Epithelial cell of proximal tubule (primary cell): ENCODE measurements around the gene INPP5A. TPM values are rescaled to one million over a fixed set of nuclear protein-coding genes. Genes with fewer than 3 reads are reported as not detected.
"Not testable (repeated sequence)": the region's sequence is repeated elsewhere in the genome, so short reads cannot be mapped to it uniquely, and the experiment has no call there.

Experiments
- DNase-seq: peaks from one replicate; pipeline ENCODE4 v3.0.0-alpha.2; 2011; ENCODE audit warnings: low read depth
- H3K4me3 ChIP-seq: 2 replicates; pipeline ENCODE4 v1.5.1; 2011; ENCODE audit warnings: low read depth, mild to moderate bottlenecking, low read length
- total RNA-seq: library from RNA; depleted of rRNA; stranded (reverse); fragments of >200 nt; gene quantifications from 2 replicates; pipeline ENCODE4 v1.2.3, GENCODE V29; 2015
- TF ChIP-seq, protein P1 (sequence below): conservative IDR thresholded peaks from 2 replicates; pipeline ENCODE4 v1.5.1; 2012; ENCODE audit warnings: low read depth, mild to moderate bottlenecking, low read length

The INPP5A gene
- total RNA-seq, 1 donor from 2014 or later = 30.4 TPM

DNA sequence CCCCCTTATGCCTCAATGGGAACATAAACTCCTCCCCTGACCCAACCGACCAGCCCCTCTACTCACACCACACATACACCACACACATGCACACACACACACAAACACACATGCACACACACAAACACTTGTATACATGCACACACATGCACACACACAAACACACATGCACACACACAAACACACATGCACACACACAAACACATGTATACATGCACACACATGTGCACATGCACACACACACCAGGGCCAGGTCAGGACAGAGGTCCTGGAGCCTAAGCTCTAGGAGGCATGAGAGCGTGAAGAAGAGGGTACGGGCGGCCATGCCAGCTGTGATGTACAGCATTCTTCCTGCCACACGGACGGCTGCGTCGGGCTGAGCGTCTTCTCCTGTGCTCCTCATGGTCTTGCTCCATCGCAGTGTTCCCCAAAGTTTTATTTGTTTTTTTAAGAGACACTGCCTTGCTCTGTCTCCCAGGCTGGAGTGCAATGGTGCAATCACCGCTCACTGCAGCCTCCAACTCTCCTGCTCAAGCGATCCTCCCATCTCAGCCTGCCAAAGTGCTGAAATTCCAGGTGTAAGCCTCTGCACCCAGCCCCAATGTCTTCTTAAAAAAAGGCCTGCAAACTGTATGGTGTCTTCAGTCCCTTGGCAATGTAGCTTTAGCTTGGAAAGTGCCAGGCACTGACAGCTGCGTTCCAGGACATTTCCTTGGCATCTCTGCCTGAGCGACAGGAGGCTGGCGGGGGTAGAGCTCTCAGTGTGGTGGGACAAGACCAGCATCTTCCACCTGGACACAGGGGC is 38.8 kb upstream of the INPP5A start:
- DNase-seq = no peak
- TF ChIP-seq, protein P1, sequence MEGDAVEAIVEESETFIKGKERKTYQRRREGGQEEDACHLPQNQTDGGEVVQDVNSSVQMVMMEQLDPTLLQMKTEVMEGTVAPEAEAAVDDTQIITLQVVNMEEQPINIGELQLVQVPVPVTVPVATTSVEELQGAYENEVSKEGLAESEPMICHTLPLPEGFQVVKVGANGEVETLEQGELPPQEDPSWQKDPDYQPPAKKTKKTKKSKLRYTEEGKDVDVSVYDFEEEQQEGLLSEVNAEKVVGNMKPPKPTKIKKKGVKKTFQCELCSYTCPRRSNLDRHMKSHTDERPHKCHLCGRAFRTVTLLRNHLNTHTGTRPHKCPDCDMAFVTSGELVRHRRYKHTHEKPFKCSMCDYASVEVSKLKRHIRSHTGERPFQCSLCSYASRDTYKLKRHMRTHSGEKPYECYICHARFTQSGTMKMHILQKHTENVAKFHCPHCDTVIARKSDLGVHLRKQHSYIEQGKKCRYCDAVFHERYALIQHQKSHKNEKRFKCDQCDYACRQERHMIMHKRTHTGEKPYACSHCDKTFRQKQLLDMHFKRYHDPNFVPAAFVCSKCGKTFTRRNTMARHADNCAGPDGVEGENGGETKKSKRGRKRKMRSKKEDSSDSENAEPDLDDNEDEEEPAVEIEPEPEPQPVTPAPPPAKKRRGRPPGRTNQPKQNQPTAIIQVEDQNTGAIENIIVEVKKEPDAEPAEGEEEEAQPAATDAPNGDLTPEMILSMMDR = no peak
- H3K4me3 ChIP-seq = no peak overlapping the region

DNA sequence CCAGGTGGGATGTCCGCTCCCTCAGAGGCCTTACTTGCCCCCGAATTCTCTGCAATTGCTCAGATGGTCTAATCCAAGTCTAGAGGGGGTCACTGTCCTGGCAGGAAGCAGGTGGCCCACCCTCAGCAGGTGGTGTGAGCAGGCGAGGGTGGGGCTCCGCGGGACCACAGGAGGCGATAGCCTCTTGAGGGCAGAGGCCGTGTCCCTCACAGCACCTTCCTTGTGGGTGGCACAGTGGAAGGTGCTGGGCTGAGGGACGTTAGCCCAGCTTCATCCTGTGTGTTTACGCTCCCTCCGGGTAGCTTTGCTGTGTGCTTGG is 38.3 kb upstream of the INPP5A start:
- TF ChIP-seq, protein P1 = no peak
- no peak overlapping the region for H3K4me3 ChIP-seq
- DNase-seq = no peak

- TF ChIP-seq, protein P1 = no peak
- no peak for DNase-seq
- no peak overlapping the region for H3K4me3 ChIP-seq
These were observed 36.7 kb upstream of the INPP5A start for GRCh38 chr10:132500781-132501415.

DNA sequence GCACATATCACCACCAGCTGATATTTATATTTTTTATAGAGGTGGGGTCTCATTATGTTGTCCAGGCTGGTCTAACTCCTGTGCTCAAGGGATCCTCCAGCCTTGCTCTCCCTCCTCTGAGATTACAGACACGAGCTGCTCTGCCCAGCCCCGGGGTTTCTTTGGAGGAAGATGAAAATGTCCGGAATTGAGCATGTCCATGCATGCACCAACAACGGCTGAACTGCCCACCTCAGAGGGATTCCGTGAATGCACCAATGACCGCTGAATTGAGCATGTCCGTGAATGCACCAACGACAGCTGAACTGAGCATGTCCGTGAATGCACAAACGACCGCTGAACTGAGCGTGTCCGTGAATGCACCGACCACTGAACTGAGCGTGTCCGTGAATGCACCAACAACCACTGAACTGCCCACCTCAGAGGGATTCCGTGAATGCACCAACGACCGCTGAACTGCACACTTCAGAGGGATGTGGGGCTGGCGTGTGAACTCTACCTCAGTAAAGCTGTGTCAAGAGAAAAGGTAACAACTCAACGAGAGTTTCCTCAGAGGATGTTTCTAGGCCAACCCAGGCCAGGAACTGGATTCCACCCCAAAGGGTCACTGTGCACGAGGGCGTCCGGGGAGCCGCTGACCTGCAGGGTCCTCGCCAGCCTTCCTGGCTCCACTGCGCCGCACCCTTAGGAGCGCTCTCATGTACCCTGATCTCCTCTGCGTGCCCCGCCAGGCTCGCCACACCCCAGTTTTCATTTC is 34.9 kb upstream of the INPP5A start:
- H3K4me3 ChIP-seq = no peak overlapping the region
- TF ChIP-seq, protein P1 = no peak
- no peak for DNase-seq

- no peak overlapping the region for H3K4me3 ChIP-seq
- no peak for DNase-seq
- TF ChIP-seq, protein P1 = no peak
These were observed 33.8 kb upstream of the INPP5A start for GRCh38 chr10:132503581-132504421.

GRCh38 chr10:132504501-132505272 is 32.9 kb upstream of the INPP5A start:
- H3K4me3 ChIP-seq = no peak overlapping the region
- no peak for DNase-seq
- TF ChIP-seq, protein P1 = no peak

DNA sequence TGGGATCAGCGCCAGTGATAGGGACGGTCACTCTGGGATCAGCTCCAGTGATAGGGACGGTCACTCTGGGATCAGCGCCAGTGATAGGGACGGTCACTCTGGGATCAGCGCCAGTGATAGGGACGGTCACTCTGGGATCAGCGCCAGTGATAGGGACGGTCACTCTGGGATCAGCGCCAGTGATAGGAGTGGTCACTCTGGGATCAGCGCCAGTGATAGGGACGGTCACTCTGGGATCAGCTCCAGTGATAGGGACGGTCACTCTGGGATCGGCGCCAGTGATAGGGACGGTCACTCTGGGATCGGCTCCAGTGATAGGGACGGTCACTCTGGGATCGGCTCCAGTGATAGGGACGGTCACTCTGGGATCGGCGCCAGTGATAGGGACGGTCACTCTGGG is 32.0 kb upstream of the INPP5A start:
- DNase-seq = not testable (repeated sequence)

More for the DNA sequence above, 32.0 kb upstream of the INPP5A start:
- not testable (repeated sequence) for H3K4me3 ChIP-seq
